HepG2 (cell line): ENCODE data around the gene HNF1B. TPM values are rescaled to one million over a fixed set of nuclear protein-coding genes. Genes with fewer than 3 reads are reported as not detected.

Experiments used
- ATAC-seq: fragments of 200-7000 bp; cut with Tn5 transposase; 3 replicates; pipeline ENCODE4 v1.9.1; 2020; ENCODE audit warnings: mild to moderate bottlenecking, moderate library complexity
- BruUV-seq: library from RNA; stranded (reverse); fragments of 400-500 nt; replicated peaks from 2 replicates; lab custom pipeline; 2021; lab: Mats Ljungman, UMichigan
- CTCF ChIA-PET: fragments of 300-600 bp; formaldehyde crosslinking; extraction: SDS; loops from one replicate; lab custom pipeline; 2021; ENCODE audit warnings: low total read pairs, inconsistent platforms, low intra/inter-chr PET ratio; lab: Yijun Ruan, JAX
- POLR2A ChIA-PET: fragments of 350-600 bp; sonication (Branson Sonifier 250); formaldehyde crosslinking; loops from one replicate; lab custom pipeline; 2020; ENCODE audit warnings: antibody characterized with exemption, inconsistent platforms; lab: Yijun Ruan, JAX
- DNase-seq: peaks from one replicate; pipeline ENCODE4 v3.0.0-alpha.2; 2015; ENCODE audit warnings: low spot score
- FAIRE-seq: peaks from 3 replicates; lab custom pipeline; 2011; peaks lifted over from hg19 to GRCh38; lab: Jason Lieb, UNC
- H2AFZ ChIP-seq: one replicate; pipeline ENCODE4 v1.6.1; 2011; ENCODE audit warnings: low read length, inconsistent platforms
- H3K27ac ChIP-seq: fragments of 300-600 bp; 3 replicates; pipeline ENCODE4 v1.8.0; 2011; ENCODE audit warnings: mixed run types, mild to moderate bottlenecking, mixed read lengths, low read length, inconsistent platforms; ENCODE audit not compliant: insufficient read depth; ENCODE audit errors: extremely low read length
- H3K27me3 ChIP-seq, 2 experiments: fragments of 200-600 bp in 1 of 2; 2 replicates in 1 of 2; 3 replicates in 1 of 2; pipeline versions ENCODE4 v1.6.0 to v1.8.0; 2011; ENCODE audit warnings: low read length in 2 of 2, mild to moderate bottlenecking in 2 of 2, moderate library complexity in 2 of 2, inconsistent platforms in 1 of 2; ENCODE audit not compliant: insufficient read depth in 2 of 2, control insufficient read depth in 1 of 2
- H3K36me3 ChIP-seq, 2 experiments: fragments of 200-600 bp in 1 of 2; replicated peaks in 1 of 2; 2 replicates in 1 of 2; 3 replicates in 1 of 2; pipeline versions ENCODE4 v1.5.1 to v1.8.0; 2011; ENCODE audit warnings: low read length in 2 of 2, inconsistent platforms in 1 of 2; ENCODE audit not compliant: insufficient read depth in 2 of 2, control insufficient read depth in 1 of 2
- H3K4me1 ChIP-seq: 2 replicates; pipeline ENCODE4 v1.5.1; 2012; ENCODE audit warnings: low read length, inconsistent platforms; ENCODE audit not compliant: insufficient read depth
- H3K4me2 ChIP-seq: 2 replicates; pipeline ENCODE4 v1.6.0; 2011; ENCODE audit warnings: low read depth, low read length, inconsistent platforms
- H3K4me3 ChIP-seq, 3 experiments: fragments of 200-600 bp in 1 of 3; sonication (generic), shearing (Covaris generic) in 1 of 3; replicated peaks in 1 of 3; 2 replicates each; pipeline ENCODE4 v1.5.1; 2011 to 2016; ENCODE audit warnings: low read length in 3 of 3, inconsistent platforms in 2 of 3, low read depth in 2 of 3, mild to moderate bottlenecking in 2 of 3, control low read depth in 1 of 3, mixed read lengths in 1 of 3; ENCODE audit not compliant: insufficient read depth in 1 of 3
- H3K79me2 ChIP-seq: one replicate; pipeline ENCODE4 v1.6.1; 2011; ENCODE audit warnings: low read length, inconsistent platforms; ENCODE audit not compliant: insufficient read depth
- H3K9ac ChIP-seq: 2 replicates; pipeline ENCODE4 v1.6.0; 2011; ENCODE audit warnings: mild to moderate bottlenecking, low read depth, low read length, inconsistent platforms; ENCODE audit not compliant: insufficient read depth
- H3K9me3 ChIP-seq: 2 replicates; pipeline ENCODE4 v1.5.1; 2012; ENCODE audit warnings: mild to moderate bottlenecking, low read length
- H4K20me1 ChIP-seq: 2 replicates; pipeline ENCODE4 v1.6.0; 2011; ENCODE audit warnings: inconsistent platforms, mild to moderate bottlenecking, low read length, moderate library complexity; ENCODE audit not compliant: insufficient read depth
- ARNTL ChIP-seq: sonication (generic); formaldehyde crosslinking; IDR thresholded peaks from 2 replicates; pipeline ENCODE4 v1.4.0; 2020; ENCODE audit warnings: mild to moderate bottlenecking, missing genetic modification reagents
- CEBPG ChIP-seq: IDR thresholded peaks from 2 replicates; pipeline ENCODE4 v1.6.1; 2016
- HOXA7 ChIP-seq: sonication (generic); formaldehyde crosslinking; IDR thresholded peaks from 2 replicates; pipeline ENCODE4 v1.8.1; 2022; ENCODE audit warnings: mild to moderate bottlenecking, missing genetic modification reagents, moderate library complexity
- KDM6A ChIP-seq: IDR thresholded peaks from 2 replicates; pipeline ENCODE4 v1.6.1; 2016; ENCODE audit warnings: low read depth
- PAF1 ChIP-seq: IDR thresholded peaks from 2 replicates; pipeline ENCODE4 v1.6.1; 2016; ENCODE audit warnings: missing genetic modification reagents, missing compliant biosample characterization
- TBX3 ChIP-seq: fragments of 450-650 bp; IDR thresholded peaks from 2 replicates; pipeline ENCODE4 v1.6.1; 2017; ENCODE audit warnings: antibody characterized with exemption, mild to moderate bottlenecking, inconsistent platforms, borderline replicate concordance
- ZNF251 ChIP-seq: sonication (generic); formaldehyde crosslinking; IDR thresholded peaks from 2 replicates; pipeline ENCODE4 v1.9.0; 2021; ENCODE audit warnings: mild to moderate bottlenecking, missing genetic modification reagents
- ZNF331 ChIP-seq: sonication (generic); formaldehyde crosslinking; IDR thresholded peaks from 2 replicates; pipeline ENCODE4 v1.4.0; 2020; ENCODE audit warnings: missing genetic modification reagents
- ZNF557 ChIP-seq: sonication (generic); formaldehyde crosslinking; IDR thresholded peaks from 2 replicates; pipeline ENCODE4 v1.4.0; 2020; ENCODE audit warnings: missing genetic modification reagents
- ZNF616 ChIP-seq: sonication (generic); formaldehyde crosslinking; IDR thresholded peaks from 2 replicates; pipeline ENCODE4 v1.5.0; 2020; ENCODE audit warnings: low read depth, mild to moderate bottlenecking, missing genetic modification reagents
- ZNF619 ChIP-seq: sonication (generic); formaldehyde crosslinking; IDR thresholded peaks from 2 replicates; pipeline ENCODE4 v1.4.0; 2020; ENCODE audit warnings: mild to moderate bottlenecking, missing genetic modification reagents
- ZNF660 ChIP-seq: sonication (generic); formaldehyde crosslinking; IDR thresholded peaks from 2 replicates; pipeline ENCODE4 v1.5.1; 2020; ENCODE audit warnings: mild to moderate bottlenecking, low read depth, missing genetic modification reagents, borderline replicate concordance
- ZNF83 ChIP-seq: sonication (generic); formaldehyde crosslinking; IDR thresholded peaks from 2 replicates; pipeline ENCODE4 v1.4.0; 2020; ENCODE audit warnings: missing genetic modification reagents, mild to moderate bottlenecking, borderline replicate concordance
- WGBS: methylation state at CpG from one replicate; pipeline ENCODE4 v1.1.6; 2017; ENCODE audit warnings: low lambda C conversion rate; 5-methylcytosine and 5-hydroxymethylcytosine counted together
- in situ Hi-C: cut with HindIII; loops from 2 replicates; pipeline ENCODE4 v1.10.0; 2017; ENCODE audit warnings: low pct_unique_long_range_greater_than_20kb; ENCODE audit not compliant: extremely low pct_ligation_motif_present
- intact Hi-C: fragments of 100-400 bp; cut with micrococcal nuclease; formaldehyde crosslinking; loops from one replicate; pipeline ENCODE4 v1.10.0; 2022; ENCODE audit not compliant: unreplicated experiment
- polyA plus RNA-seq, 8 experiments: library from polyadenylated mRNA; depleted of rRNA in 3 of 8; stranded (reverse) in 7 of 8; unstranded in 1 of 8; fragments of >200 nt; fragmentation: Illumina TruSeq in 4 of 8; extraction: Trizol in 4 of 8; gene quantifications; 2 replicates each; pipeline versions ENCODE4 v1.2.1 to v1.2.3, GENCODE V29; 2011 to 2016; ENCODE audit warnings: low read depth in 4 of 8, missing spikeins in 1 of 8, mixed read lengths in 1 of 8; ENCODE audit not compliant: insufficient read depth in 1 of 8
- total RNA-seq, 5 experiments: library from RNA; depleted of rRNA; stranded (reverse); fragments of >200 nt; fragmentation: Illumina TruSeq; extraction: Trizol; gene quantifications; 2 replicates each; pipeline ENCODE4 v1.2.3, GENCODE V29; 2016; ENCODE audit warnings: low read depth in 1 of 5
- TF ChIP-seq, protein P1 (sequence below): sonication (generic); formaldehyde crosslinking; IDR thresholded peaks from 2 replicates; pipeline ENCODE4 v1.5.0; 2020; ENCODE audit warnings: mild to moderate bottlenecking, missing genetic modification reagents, borderline replicate concordance
- TF ChIP-seq, protein P2 (sequence below), 2 experiments: sonication (generic) in 1 of 2; formaldehyde crosslinking in 1 of 2; IDR thresholded peaks; 2 replicates each; pipeline versions ENCODE4 v1.4.0 to v1.6.1; 2018 to 2020; ENCODE audit warnings: missing genetic modification reagents in 2 of 2, borderline replicate concordance in 1 of 2, low read depth in 1 of 2, mild to moderate bottlenecking in 1 of 2, missing biosample characterization in 1 of 2
- TF ChIP-seq, protein P3 (sequence below): sonication (generic); formaldehyde crosslinking; IDR thresholded peaks from 2 replicates; pipeline ENCODE4 v1.5.0; 2020; ENCODE audit warnings: mild to moderate bottlenecking, missing genetic modification reagents, moderate library complexity
- TF ChIP-seq, protein P4 (sequence below): sonication (generic); IDR thresholded peaks from 2 replicates; pipeline ENCODE4 v1.6.1; 2016; ENCODE audit warnings: low read depth, borderline replicate concordance

The HNF1B gene
- total and polyA plus RNA-seq, 2 of the 13 experiments (the other 11 are each of a cell fraction or from before 2014, with no cell fraction given) = 1.9 to 5.3 TPM

DNA sequence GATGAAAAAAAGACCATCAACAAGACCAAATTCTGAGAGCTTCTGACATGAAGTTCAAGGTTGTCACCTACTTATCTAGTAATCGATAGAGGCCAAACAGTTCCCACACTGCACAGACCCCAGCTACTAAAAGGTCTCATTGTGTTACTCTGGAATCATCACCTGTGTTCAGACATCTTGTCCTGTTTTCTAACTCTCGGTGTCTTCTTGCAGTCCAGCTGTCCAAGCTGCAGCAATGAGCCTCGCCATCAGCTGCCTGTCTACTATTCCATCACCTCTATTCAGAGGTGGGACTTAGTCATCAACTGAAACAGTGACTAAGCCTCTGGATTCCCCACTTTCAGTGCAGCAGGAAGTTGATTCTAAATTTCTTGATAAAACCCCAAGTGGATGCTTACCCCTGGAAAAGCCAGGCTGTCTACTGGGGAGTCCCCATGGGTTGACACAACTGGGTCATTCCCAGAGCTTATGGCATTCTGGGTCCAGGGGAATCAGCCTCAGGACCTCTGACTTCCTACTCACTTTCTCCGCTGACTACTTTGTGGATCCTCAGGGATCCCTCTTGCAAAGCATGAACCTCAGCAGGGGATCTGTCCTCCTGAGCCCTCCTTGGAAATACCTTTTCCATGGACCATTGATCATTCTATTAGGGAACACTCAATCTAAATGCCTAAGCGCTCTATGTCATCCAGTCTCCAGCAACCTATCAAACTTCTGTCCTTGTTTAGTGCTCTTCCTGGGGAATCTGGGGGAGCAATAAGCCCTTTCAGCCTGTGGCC, 46.5 kb downstream of the HNF1B start:
- FAIRE-seq (no peak), DNase-seq (peak; percentile 95), ATAC-seq (peak; percentile 89)
- ChIA-PET POLR2A (interaction anchor here (0.5 to 1.9 kb wide), 15 partner anchors 8 to 72 kb away, joined by 3 to 50 read pairs (median 7); no protein-coding TSS in a partner anchor), CTCF (interaction anchor here (0.7 kb wide), 1 partner anchor 48 kb away, joined by 5 read pairs; no protein-coding TSS in a partner anchor)
- Histone ChIP-seq H3K9me3 (no peaks in the 10 kb centered on the region), H2AFZ (no peak overlapping the region), H3K79me2 (no peaks in the 10 kb centered on the region), H3K4me3 (no peak overlapping the region), H3K9ac (peak overlapping the region; percentile 1; the same call in 1 of the 2 replicates), H4K20me1 (no peaks in the 10 kb centered on the region), H3K27me3 (no peaks in the 10 kb centered on the region), H3K27ac (peak overlapping the region; percentile 26), H3K4me2 (peak overlapping the region; percentile 31; the same call in 1 of the 2 replicates), H3K36me3 (peaks cover 10 to 11% of the 10 kb centered on the region in 2 experiments; a peak in 2 of 5 replicates), H3K4me1 (peaks cover 65% of the 10 kb centered on the region)
- intact Hi-C loops (loop anchor here (2.0 kb wide), 2 partner anchors 22 to 48 kb away; no protein-coding TSS in a partner anchor), in situ Hi-C loops (no loop called here)
- 31% methylated on average over 5 of the region's 5 CpGs for WGBS
- BruUV-seq = no TSS peak
- peak; percentile 76; the same call in 1 of the 2 replicates for TF ChIP-seq TBX3
- no peak for TF ChIP-seq ZNF251
- peak; percentile 29; the same call in 1 of the 2 replicates for TF ChIP-seq ARNTL (CRISPR knock-in tag)
- TF ChIP-seq ZNF557 = no peak
- TF ChIP-seq CEBPG (CRISPR knock-in tag) = peak; percentile 53; the same call in 1 of the 2 replicates
- peak; percentile 75 for TF ChIP-seq ZNF331 (CRISPR knock-in tag)
- peak; percentile 50; the same call in 1 of the 2 replicates for TF ChIP-seq KDM6A (CRISPR knock-in tag)
- TF ChIP-seq, protein P1, sequence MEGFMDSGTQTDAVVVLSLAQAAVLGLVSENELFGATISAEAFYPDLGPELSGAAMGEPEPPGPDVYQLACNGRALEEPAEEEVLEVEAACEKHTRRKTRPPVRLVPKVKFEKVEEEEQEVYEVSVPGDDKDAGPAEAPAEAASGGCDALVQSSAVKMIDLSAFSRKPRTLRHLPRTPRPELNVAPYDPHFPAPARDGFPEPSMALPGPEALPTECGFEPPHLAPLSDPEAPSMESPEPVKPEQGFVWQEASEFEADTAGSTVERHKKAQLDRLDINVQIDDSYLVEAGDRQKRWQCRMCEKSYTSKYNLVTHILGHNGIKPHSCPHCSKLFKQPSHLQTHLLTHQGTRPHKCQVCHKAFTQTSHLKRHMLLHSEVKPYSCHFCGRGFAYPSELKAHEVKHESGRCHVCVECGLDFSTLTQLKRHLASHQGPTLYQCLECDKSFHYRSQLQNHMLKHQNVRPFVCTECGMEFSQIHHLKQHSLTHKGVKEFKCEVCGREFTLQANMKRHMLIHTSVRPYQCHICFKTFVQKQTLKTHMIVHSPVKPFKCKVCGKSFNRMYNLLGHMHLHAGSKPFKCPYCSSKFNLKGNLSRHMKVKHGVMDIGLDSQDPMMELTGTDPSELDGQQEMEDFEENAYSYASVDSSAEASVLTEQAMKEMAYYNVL (CRISPR knock-in tag) = no peak
- no peak for TF ChIP-seq HOXA7 (CRISPR knock-in tag)
- TF ChIP-seq, protein P2, sequence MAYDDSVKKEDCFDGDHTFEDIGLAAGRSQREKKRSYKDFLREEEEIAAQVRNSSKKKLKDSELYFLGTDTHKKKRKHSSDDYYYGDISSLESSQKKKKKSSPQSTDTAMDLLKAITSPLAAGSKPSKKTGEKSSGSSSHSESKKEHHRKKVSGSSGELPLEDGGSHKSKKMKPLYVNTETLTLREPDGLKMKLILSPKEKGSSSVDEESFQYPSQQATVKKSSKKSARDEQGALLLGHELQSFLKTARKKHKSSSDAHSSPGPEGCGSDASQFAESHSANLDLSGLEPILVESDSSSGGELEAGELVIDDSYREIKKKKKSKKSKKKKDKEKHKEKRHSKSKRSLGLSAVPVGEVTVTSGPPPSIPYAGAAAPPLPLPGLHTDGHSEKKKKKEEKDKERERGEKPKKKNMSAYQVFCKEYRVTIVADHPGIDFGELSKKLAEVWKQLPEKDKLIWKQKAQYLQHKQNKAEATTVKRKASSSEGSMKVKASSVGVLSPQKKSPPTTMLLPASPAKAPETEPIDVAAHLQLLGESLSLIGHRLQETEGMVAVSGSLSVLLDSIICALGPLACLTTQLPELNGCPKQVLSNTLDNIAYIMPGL (CRISPR knock-in tag; IDR thresholded peaks at IDR 0.05; ENCODE audit: borderline replicate concordance in 1 of 2, low read depth in 1 of 2) = peak; percentile 29 to 43; a peak in 2 of 4 replicates
- TF ChIP-seq ZNF616 (CRISPR knock-in tag) = no peak
- TF ChIP-seq ZNF83 = no peak
- TF ChIP-seq PAF1 (CRISPR knock-in tag) = no peak
- TF ChIP-seq, protein P3, sequence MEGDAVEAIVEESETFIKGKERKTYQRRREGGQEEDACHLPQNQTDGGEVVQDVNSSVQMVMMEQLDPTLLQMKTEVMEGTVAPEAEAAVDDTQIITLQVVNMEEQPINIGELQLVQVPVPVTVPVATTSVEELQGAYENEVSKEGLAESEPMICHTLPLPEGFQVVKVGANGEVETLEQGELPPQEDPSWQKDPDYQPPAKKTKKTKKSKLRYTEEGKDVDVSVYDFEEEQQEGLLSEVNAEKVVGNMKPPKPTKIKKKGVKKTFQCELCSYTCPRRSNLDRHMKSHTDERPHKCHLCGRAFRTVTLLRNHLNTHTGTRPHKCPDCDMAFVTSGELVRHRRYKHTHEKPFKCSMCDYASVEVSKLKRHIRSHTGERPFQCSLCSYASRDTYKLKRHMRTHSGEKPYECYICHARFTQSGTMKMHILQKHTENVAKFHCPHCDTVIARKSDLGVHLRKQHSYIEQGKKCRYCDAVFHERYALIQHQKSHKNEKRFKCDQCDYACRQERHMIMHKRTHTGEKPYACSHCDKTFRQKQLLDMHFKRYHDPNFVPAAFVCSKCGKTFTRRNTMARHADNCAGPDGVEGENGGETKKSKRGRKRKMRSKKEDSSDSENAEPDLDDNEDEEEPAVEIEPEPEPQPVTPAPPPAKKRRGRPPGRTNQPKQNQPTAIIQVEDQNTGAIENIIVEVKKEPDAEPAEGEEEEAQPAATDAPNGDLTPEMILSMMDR (CRISPR knock-in tag) = no peak
- no peak for TF ChIP-seq ZNF660 (CRISPR knock-in tag)
- TF ChIP-seq, protein P4, sequence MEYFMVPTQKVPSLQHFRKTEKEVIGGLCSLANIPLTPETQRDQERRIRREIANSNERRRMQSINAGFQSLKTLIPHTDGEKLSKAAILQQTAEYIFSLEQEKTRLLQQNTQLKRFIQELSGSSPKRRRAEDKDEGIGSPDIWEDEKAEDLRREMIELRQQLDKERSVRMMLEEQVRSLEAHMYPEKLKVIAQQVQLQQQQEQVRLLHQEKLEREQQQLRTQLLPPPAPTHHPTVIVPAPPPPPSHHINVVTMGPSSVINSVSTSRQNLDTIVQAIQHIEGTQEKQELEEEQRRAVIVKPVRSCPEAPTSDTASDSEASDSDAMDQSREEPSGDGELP = peak; percentile 90; the same call in 1 of the 2 replicates
- no peak for TF ChIP-seq ZNF619 (CRISPR knock-in tag)
